Transverse colon (tissue), 4 donors: Measurements from ENCODE around the gene SRSF5. TPM values are rescaled to one million over a fixed set of nuclear protein-coding genes. Genes with fewer than 3 reads are reported as not detected.

Experiments
- DNase-seq: peaks from one replicate; pipeline ENCODE4 v3.0.0-alpha.2; 2019
- H3K27ac ChIP-seq, 4 donors: fragments of 200-600 bp; sonication (generic); 2 replicates each; pipeline ENCODE4 v1.5.1; 2016 to 2018; ENCODE audit warnings: inconsistent platforms in 4 of 4
- H3K27me3 ChIP-seq: fragments of 200-600 bp; sonication (generic); 2 replicates; pipeline ENCODE4 v1.5.1; 2017; ENCODE audit warnings: inconsistent platforms
- H3K36me3 ChIP-seq, 4 donors: fragments of 200-600 bp; sonication (generic); 2 replicates each; pipeline ENCODE4 v1.5.1; 2017 to 2019; ENCODE audit warnings: inconsistent platforms in 4 of 4
- H3K4me1 ChIP-seq, 4 donors: fragments of 200-600 bp; sonication (generic); 2 replicates each; pipeline ENCODE4 v1.5.1; 2017 to 2020; ENCODE audit warnings: inconsistent platforms in 4 of 4
- H3K4me3 ChIP-seq, 4 donors: fragments of 200-600 bp; sonication (generic); 1 replicate in 1 of 4; 2 replicates in 3 of 4; pipeline versions ENCODE4 v1.5.1 to v1.6.1; 2017 to 2019; ENCODE audit warnings: inconsistent platforms in 4 of 4
- H3K9me3 ChIP-seq, 2 donors: fragments of 200-600 bp; sonication (generic); 2 replicates each; pipeline ENCODE4 v1.5.1; 2017 to 2019; ENCODE audit warnings: inconsistent platforms in 2 of 2
- CTCF ChIP-seq, 5 experiments: fragments of 200-600 bp in 3 of 5; fragments of 450-650 bp in 2 of 5; sonication (generic) in 3 of 5; IDR thresholded peaks; 1 replicate in 2 of 5; 2 replicates in 3 of 5; pipeline ENCODE4 v1.5.1; 2016 to 2017; ENCODE audit warnings: antibody characterized with exemption in 5 of 5, inconsistent platforms in 3 of 5, mild to moderate bottlenecking in 2 of 5, moderate library complexity in 1 of 5
- EP300 ChIP-seq: sonication (generic); formaldehyde crosslinking; IDR thresholded peaks from one replicate; pipeline ENCODE4 v1.6.1; 2017; ENCODE audit warnings: antibody characterized with exemption, low read depth
- POLR2A ChIP-seq: fragments of 450-650 bp; IDR thresholded peaks from one replicate; pipeline ENCODE4 v1.6.1; 2016; ENCODE audit warnings: antibody characterized with exemption, mild to moderate bottlenecking, moderate library complexity
- POLR2AphosphoS5 ChIP-seq, 3 donors: sonication (generic); formaldehyde crosslinking; IDR thresholded peaks; one replicate each; pipeline ENCODE4 v1.6.1; 2016; ENCODE audit warnings: antibody characterized with exemption in 3 of 3
- WGBS, 2 donors: methylation state at CpG; one replicate each; pipeline ENCODE4 v1.1.5; 2018; ENCODE audit warnings: low coverage in 1 of 2; 5-methylcytosine and 5-hydroxymethylcytosine counted together
- in situ Hi-C, 4 donors: fragments of 200-750 bp; cut with MboI; loops; one replicate each; pipeline versions ENCODE4 v1.15.0 to v1.15.1; 2017; ENCODE audit warnings: low sequenced_read_pairs in 3 of 4, low pct_ligation_motif_present in 1 of 4, low pct_unique_long_range_greater_than_20kb in 1 of 4
- intact Hi-C: fragments of 100-400 bp; cut with DNase I; formaldehyde crosslinking; loops from one replicate; pipeline ENCODE4 v1.15.1; 2023; ENCODE audit warnings: low total_unique reads
- total RNA-seq, 4 donors: library from RNA; depleted of rRNA; stranded (reverse); fragments of >200 nt; gene quantifications; one replicate each; pipeline ENCODE4 v1.1.0, GENCODE V29; 2016

SRSF5 gene
- total RNA-seq, 4 donors from 2014 or later: 255 to 557 (median 471) TPM

- DNase-seq: no peak
- TF ChIP-seq POLR2A (no peak), EP300 (no peak), CTCF (IDR thresholded peaks at IDR 0.05) (no peak), POLR2AphosphoS5 (IDR thresholded peaks at IDR 0.05) (no peak)
- Histone ChIP-seq H3K4me3 (no peak overlapping the region), H3K27ac (peak overlapping the region; percentile 70 to 87 (median 84)), H3K27me3 (no peaks in the 10 kb centered on the region), H3K9me3 (no peaks in the 10 kb centered on the region), H3K4me1 (peaks cover 0 to 27% (median 19%) of the 10 kb centered on the region in 4 donors), H3K36me3 (no peaks in the 10 kb centered on the region)
- in situ Hi-C loops: no loop called here
- 98 to 100% methylated on average over 1 to 2 of the region's 2 CpGs for WGBS, 2 donors
- intact Hi-C loops: no loop called here
These were observed 12.5 kb upstream of the SRSF5 start for GRCh38 chr14:69754487-69754886.

GRCh38 chr14:69755296-69755695 is 11.6 kb upstream of the SRSF5 start:
- TF ChIP-seq CTCF (IDR thresholded peaks at IDR 0.05) (no peak), POLR2AphosphoS5 (IDR thresholded peaks at IDR 0.05) (peak in 1 of 3 donors; percentile 26)
- intact Hi-C loops: no loop called here
- H3K36me3 ChIP-seq: no peaks in the 10 kb centered on the region
- H3K27me3 ChIP-seq: no peaks in the 10 kb centered on the region
- H3K27ac ChIP-seq: peak overlapping the region; percentile 70 to 87 (median 84)
- H3K9me3 ChIP-seq: no peaks in the 10 kb centered on the region
- in situ Hi-C loops: no loop called here
- peak; percentile 31 for DNase-seq
- no peak overlapping the region for H3K4me3 ChIP-seq
- peaks cover 0 to 21% (median 15%) of the 10 kb centered on the region in 4 donors for H3K4me1 ChIP-seq

GRCh38 chr14:69755784-69756183 is 11.2 kb upstream of the SRSF5 start:
- peaks cover 0 to 16% (median 13%) of the 10 kb centered on the region in 4 donors for H3K4me1 ChIP-seq
- no peaks in the 10 kb centered on the region for H3K27me3 ChIP-seq
- 47 to 60% methylated on average over 1 to 2 of the region's 2 CpGs for WGBS, 2 donors
- no peak overlapping the region for H3K4me3 ChIP-seq
- peak overlapping the region; percentile 70 to 87 (median 84) for H3K27ac ChIP-seq
- no peaks in the 10 kb centered on the region for H3K9me3 ChIP-seq
- H3K36me3 ChIP-seq: no peaks in the 10 kb centered on the region
- in situ Hi-C loops: no loop called here
- intact Hi-C loops: no loop called here
- DNase-seq: peak; percentile 41
- peak in 2 of 3 donors; percentile 29 to 40 for TF ChIP-seq POLR2AphosphoS5 (IDR thresholded peaks at IDR 0.05)
- no peak for TF ChIP-seq POLR2A
- TF ChIP-seq EP300: no peak
- TF ChIP-seq CTCF (IDR thresholded peaks at IDR 0.05): no peak

GRCh38 chr14:69756298-69756697 is 10.6 kb upstream of the SRSF5 start:
- Histone ChIP-seq H3K4me3 (no peak overlapping the region), H3K27ac (peak overlapping the region; percentile 70 to 87 (median 84)), H3K9me3 (no peaks in the 10 kb centered on the region)

More at GRCh38 chr14:69756298-69756697, 10.6 kb upstream of the SRSF5 start:
- in situ Hi-C loops: no loop called here
- intact Hi-C loops: no loop called here
- no peaks in the 10 kb centered on the region for H3K27me3 ChIP-seq
- DNase-seq: no peak
- TF ChIP-seq POLR2A: no peak
- TF ChIP-seq CTCF (IDR thresholded peaks at IDR 0.05): no peak
- TF ChIP-seq EP300: no peak
- no peak for TF ChIP-seq POLR2AphosphoS5 (IDR thresholded peaks at IDR 0.05)
- H3K36me3 ChIP-seq: no peaks in the 10 kb centered on the region
- peaks cover 0 to 16% (median 12%) of the 10 kb centered on the region in 4 donors for H3K4me1 ChIP-seq
- 79 to 85% methylated on average over 2 to 3 of the region's 3 CpGs for WGBS, 2 donors
